Measurements from ENCODE around the gene SLAIN2.

The SLAIN2 gene

GRCh38 chr4:48341776-48342605, 662 bp downstream of the SLAIN2 start:
- Histone ChIP-seq H3K27ac (peak overlapping the region; percentile 96), H3K4me3 (ENCODE audit: low read depth in 1 of 2, low read length in 1 of 2) (peak overlapping the region; percentile 85 to 96), H3K27me3 (no peaks in the 10 kb centered on the region), H3K9me3 (no peaks in the 10 kb centered on the region), H3K4me1 (ENCODE audit: control insufficient read depth in 1 of 2, insufficient read depth in 1 of 2, low read depth in 1 of 2, low read length in 1 of 2) (peaks cover 34 to 38% of the 10 kb centered on the region in 2 experiments), H3K36me3 (no peaks in the 10 kb centered on the region)
- no peak for TF ChIP-seq CTCF (IDR thresholded peaks at IDR 0.05)

- Histone ChIP-seq H3K4me3 (ENCODE audit: low read depth in 1 of 2, low read length in 1 of 2) (peak overlapping the region; percentile 85 to 96), H3K27ac (peak overlapping the region; percentile 96), H3K27me3 (no peaks in the 10 kb centered on the region), H3K4me1 (ENCODE audit: control insufficient read depth in 1 of 2, insufficient read depth in 1 of 2, low read depth in 1 of 2, low read length in 1 of 2) (peaks cover 34 to 38% of the 10 kb centered on the region in 2 experiments), H3K9me3 (no peaks in the 10 kb centered on the region), H3K36me3 (no peaks in the 10 kb centered on the region)
- no peak for TF ChIP-seq CTCF (IDR thresholded peaks at IDR 0.05)
These were observed 1.2 kb downstream of the SLAIN2 start for GRCh38 chr4:48342606-48342880.

- TF ChIP-seq CTCF (IDR thresholded peaks at IDR 0.05): no peak
- peaks cover 34 to 38% of the 10 kb centered on the region in 2 experiments for H3K4me1 ChIP-seq (ENCODE audit: control insufficient read depth in 1 of 2, insufficient read depth in 1 of 2, low read depth in 1 of 2, low read length in 1 of 2)
- no peak overlapping the region for H3K27ac ChIP-seq
- H3K27me3 ChIP-seq: no peaks in the 10 kb centered on the region
- H3K36me3 ChIP-seq: no peaks in the 10 kb centered on the region
- H3K9me3 ChIP-seq: no peaks in the 10 kb centered on the region
- H3K4me3 ChIP-seq (ENCODE audit: low read depth in 1 of 2, low read length in 1 of 2): peak overlapping the region; percentile 85 to 96
These were observed 1.7 kb downstream of the SLAIN2 start for GRCh38 chr4:48343035-48343434.

- H3K4me3 ChIP-seq (ENCODE audit: low read depth in 1 of 2, low read length in 1 of 2): no peak overlapping the region
- H3K9me3 ChIP-seq: no peaks in the 10 kb centered on the region
- H3K4me1 ChIP-seq (ENCODE audit: control insufficient read depth in 1 of 2, insufficient read depth in 1 of 2, low read depth in 1 of 2, low read length in 1 of 2): peaks cover 34 to 38% of the 10 kb centered on the region in 2 experiments
- H3K36me3 ChIP-seq: no peaks in the 10 kb centered on the region
- no peak overlapping the region for H3K27ac ChIP-seq
- no peaks in the 10 kb centered on the region for H3K27me3 ChIP-seq
- TF ChIP-seq CTCF (IDR thresholded peaks at IDR 0.05): no peak
These were observed 2.2 kb downstream of the SLAIN2 start for GRCh38 chr4:48343551-48343950.

GRCh38 chr4:48345542-48345941, 4.2 kb downstream of the SLAIN2 start:
- Histone ChIP-seq H3K9me3 (no peaks in the 10 kb centered on the region), H3K36me3 (no peaks in the 10 kb centered on the region), H3K4me3 (ENCODE audit: low read depth in 1 of 2, low read length in 1 of 2) (no peak overlapping the region), H3K27ac (no peak overlapping the region), H3K27me3 (no peaks in the 10 kb centered on the region), H3K4me1 (ENCODE audit: control insufficient read depth in 1 of 2, insufficient read depth in 1 of 2, low read depth in 1 of 2, low read length in 1 of 2) (peaks cover 29 to 33% of the 10 kb centered on the region in 2 experiments)
- TF ChIP-seq CTCF (IDR thresholded peaks at IDR 0.05): no peak

Data from neutrophil (primary cell).